DLD1 (cell line): ENCODE measurements around the gene BAIAP2.

Experiments used
- in situ Hi-C: cut with HindIII; loops from 2 replicates; pipeline ENCODE4 v1.10.0; 2017; ENCODE audit warnings: low sequenced_read_pairs

BAIAP2 gene

GRCh38 chr17:81120695-81121621, 86.0 kb downstream of the BAIAP2 start:
- in situ Hi-C loops, result loop anchor here (5.0 kb wide), 1 partner anchor 84 kb away; the partner anchor contains the start of gene BAIAP2

GRCh38 chr17:81121841-81122733, 87.1 kb downstream of the BAIAP2 start:
- in situ Hi-C loops, result loop anchor here (5.0 kb wide), 1 partner anchor 85 kb away; the partner anchor contains the start of gene BAIAP2

DNA sequence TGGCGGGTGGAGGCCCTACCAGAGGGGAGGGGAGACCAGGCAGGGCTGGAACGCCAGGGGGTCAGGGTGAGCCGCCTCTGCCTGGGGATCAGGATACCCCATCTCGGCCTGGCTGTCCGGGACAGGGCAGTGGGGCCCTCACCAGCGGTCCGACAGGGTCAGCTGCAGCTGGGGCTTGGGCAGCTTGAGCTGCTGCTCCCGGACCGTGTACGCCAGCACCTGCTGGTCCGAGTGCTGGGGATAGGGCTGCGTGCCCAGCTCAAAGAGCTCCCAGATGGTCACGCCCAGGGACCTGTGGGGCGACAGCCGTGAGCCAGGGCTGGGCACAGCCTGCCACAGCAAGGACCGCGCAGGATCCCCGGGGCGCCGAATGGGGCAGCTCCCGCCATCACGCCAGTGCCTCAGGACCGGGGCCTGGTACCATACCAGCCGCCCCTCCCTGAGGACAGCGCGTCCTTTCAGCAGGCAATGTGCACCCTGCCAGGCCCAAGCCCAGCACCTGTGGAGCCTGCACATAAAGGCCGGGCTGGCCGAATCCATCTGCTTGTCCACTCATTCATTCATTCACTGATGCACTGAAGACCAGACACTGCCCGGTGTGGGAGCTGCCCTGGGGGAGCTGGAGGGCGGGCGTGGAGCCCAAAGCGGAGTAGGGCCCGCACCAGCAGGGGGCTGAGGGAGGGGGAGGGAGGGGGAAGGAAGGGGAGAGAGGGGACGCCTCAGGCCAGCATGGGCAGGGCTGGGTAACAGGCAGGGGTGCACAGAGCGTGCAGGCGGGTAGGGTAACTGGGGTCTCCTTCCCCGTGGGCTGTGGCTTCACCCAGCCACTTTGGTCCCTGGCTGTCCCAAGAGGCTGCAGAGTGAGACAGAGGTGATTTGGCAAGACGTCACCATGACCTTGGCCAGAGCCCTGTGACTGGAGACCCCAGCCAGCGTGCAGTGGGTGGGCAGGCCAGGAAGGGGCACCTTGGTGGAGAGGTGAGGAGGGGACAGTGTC, 88.4 kb downstream of the BAIAP2 start:
- in situ Hi-C loops, result loop anchor here (5.0 kb wide), 1 partner anchor 86 kb away; the partner anchor contains the start of gene BAIAP2

DNA sequence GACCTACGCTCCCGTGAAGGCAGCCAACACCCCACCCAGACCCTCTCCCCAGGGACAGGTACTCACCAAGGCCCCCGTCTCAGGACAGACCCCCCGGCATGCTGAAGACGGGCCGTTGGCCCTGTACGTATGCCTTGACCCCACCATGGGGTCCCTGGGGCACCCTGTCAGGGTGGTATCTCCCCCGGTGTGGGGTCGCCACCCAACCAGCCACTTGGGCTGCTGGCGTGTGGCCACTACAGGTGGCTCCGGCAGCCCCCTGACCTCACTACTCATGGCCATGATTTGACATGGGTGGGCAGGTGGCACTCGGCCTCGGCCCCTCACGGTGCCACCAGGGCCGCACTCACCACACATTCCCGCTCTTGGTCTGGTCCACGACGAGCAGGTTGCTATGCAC, 89.4 kb downstream of the BAIAP2 start:
- in situ Hi-C loops, result loop anchor here (5.0 kb wide), 1 partner anchor 87 kb away; the partner anchor contains the start of gene BAIAP2

GRCh38 chr17:81125573-81126081, 90.7 kb downstream of the BAIAP2 start:
- in situ Hi-C loops, result no loop called here

- in situ Hi-C loops, result no loop called here
These were observed 91.6 kb downstream of the BAIAP2 start for GRCh38 chr17:81126281-81127132.

- in situ Hi-C loops, result no loop called here
These were observed 92.1 kb downstream of the BAIAP2 start for GRCh38 chr17:81127133-81127455.

DNA sequence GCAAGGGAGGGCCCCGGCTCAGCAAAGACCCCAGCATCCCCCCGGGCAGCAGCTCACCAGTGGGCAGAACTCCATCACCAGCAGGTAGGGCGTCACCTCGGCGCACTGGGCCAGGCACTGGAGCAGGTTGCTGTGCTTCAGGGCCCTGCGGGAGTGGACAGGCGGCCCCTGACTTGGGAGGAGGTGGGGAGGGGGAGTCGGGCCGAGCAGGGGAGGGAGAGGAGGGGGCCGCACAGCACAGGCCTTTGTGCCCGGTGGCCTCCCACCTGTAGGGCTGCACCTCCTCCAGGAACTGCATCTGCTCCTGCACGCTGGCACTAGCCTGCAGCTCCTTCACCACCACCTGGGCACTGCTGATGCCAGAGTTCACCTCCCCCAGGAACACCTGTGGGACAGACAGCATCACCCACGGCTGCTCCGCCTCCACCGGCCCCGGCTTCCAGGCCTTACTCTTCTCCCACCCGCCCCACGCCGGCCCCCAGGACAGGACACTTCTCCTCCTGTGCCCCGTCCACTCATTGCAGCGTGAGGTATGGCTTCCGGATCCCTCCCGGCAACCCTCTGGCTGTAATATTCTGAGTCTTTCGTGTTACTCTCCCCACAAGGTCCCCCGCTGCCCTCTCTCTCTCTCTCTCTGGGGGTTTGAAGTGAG, 92.7 kb downstream of the BAIAP2 start:
- in situ Hi-C loops, result no loop called here

- in situ Hi-C loops, result no loop called here
These were observed 93.4 kb downstream of the BAIAP2 start for GRCh38 chr17:81128338-81128737.

DNA sequence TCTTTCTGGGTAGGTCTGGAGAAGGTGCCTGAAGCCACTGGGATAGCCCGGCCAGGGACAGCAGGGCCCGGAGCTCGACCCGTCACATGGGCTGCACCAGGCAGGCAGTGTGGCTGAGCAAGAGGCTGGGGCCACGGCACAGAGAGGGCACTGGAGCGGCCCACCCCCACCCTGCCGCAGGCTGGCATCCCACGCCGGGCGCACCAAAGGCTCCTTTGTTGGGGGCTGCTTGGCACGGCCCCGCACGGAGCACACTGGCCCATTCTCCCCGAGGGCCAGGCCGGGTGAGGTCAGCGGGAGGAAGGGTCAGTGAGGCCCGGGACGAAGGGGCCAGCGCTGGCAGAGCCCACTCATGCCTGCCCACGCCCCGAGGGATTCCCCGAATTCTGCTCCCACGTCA, 93.8 kb downstream of the BAIAP2 start:
- in situ Hi-C loops, result no loop called here

DNA sequence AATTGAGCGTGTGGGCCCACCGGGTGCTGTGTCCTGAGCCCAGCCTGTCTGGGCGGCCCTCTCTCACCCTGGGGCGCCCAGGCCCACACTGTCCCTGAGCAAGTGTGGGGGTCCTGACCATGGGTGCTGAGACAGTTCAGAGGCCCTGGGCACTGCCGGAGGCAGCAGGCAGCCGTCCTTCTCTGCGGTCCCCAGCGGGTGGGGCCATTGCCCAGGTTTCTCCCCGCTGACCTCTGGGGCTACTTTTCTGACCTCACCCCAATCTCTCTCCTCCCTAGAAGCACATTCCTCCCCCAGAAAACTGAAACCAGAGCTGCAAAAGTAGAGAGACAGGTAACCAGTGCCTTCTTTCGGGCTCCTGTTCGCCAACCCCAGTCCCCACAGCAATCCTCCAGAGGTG, 94.3 kb downstream of the BAIAP2 start:
- in situ Hi-C loops, result no loop called here

GRCh38 chr17:81129711-81130367, 94.9 kb downstream of the BAIAP2 start:
- in situ Hi-C loops, result no loop called here

- in situ Hi-C loops, result no loop called here
These were observed 95.7 kb downstream of the BAIAP2 start for GRCh38 chr17:81130385-81131361.

DNA sequence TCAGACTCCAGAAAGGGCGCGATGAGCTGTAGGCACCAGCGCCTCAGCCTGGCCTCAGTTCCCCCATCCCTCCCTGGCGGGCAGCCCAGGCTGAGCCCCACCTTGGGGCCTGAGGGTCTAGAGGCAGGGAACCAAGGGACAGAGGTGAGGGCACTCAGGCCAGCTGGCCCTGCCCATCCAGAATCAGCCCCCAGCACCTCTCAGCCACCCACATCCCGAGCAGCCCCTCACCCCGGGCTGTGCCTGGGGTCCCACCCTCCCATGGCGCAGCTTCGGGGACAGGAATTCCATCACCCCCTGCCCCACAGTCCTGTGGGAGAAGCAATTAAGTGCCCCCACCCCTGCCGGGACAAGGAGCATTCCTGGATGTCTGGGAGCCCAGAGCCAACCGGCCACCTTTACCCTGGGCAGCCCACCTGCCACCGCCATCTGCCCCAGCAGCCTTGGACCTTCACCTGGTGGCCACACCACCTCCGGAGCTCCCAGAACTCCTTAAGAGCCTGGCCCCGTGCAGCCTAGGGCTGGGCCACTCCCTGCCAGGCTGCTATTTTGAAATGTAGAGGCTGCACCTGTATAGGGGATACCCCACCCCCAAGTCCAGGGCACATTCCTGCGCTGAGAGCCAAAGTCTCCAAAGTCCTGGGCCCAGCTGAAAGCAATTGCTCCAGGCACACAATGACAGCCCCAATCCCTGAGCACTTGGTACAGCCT, 96.7 kb downstream of the BAIAP2 start:
- in situ Hi-C loops, result no loop called here

GRCh38 chr17:81132197-81132540, 97.2 kb downstream of the BAIAP2 start:
- in situ Hi-C loops, result no loop called here
